Smooth muscle cell of the brain vasculature (primary cell): ENCODE data around the gene MAPRE2.

Experiments used
- DNase-seq: peaks from one replicate; pipeline ENCODE4 v3.0.0-alpha.2; 2012; ENCODE audit warnings: low read depth, low spot score

MAPRE2 gene

GRCh38 chr18:35121531-35121930, 80.3 kb downstream of the MAPRE2 start:
- DNase-seq: no peak

GRCh38 chr18:35122586-35123224, 81.5 kb downstream of the MAPRE2 start:
- DNase-seq: no peak

- DNase-seq: no peak
These were observed 82.6 kb downstream of the MAPRE2 start for GRCh38 chr18:35123811-35124210.

GRCh38 chr18:35127201-35127600, 86.0 kb downstream of the MAPRE2 start:
- no peak for DNase-seq

- DNase-seq: no peak
These were observed 87.5 kb downstream of the MAPRE2 start for GRCh38 chr18:35128675-35129074.

GRCh38 chr18:35130236-35130635, 89.0 kb downstream of the MAPRE2 start:
- no peak for DNase-seq

- DNase-seq: no peak
These were observed 90.3 kb downstream of the MAPRE2 start for GRCh38 chr18:35131387-35132020.

- no peak for DNase-seq
These were observed 91.0 kb downstream of the MAPRE2 start for GRCh38 chr18:35132021-35132902.

GRCh38 chr18:35134190-35134730, 93.0 kb downstream of the MAPRE2 start:
- DNase-seq: no peak

GRCh38 chr18:35134791-35135531, 93.7 kb downstream of the MAPRE2 start:
- no peak for DNase-seq

GRCh38 chr18:35136248-35136647, 95.0 kb downstream of the MAPRE2 start:
- DNase-seq: no peak

- DNase-seq: no peak
These were observed 95.7 kb downstream of the MAPRE2 start for GRCh38 chr18:35136885-35137284.

GRCh38 chr18:35137632-35138031, 96.4 kb downstream of the MAPRE2 start:
- no peak for DNase-seq

- no peak for DNase-seq
These were observed 97.6 kb downstream of the MAPRE2 start for GRCh38 chr18:35138773-35139172.

- no peak for DNase-seq
These were observed 98.3 kb downstream of the MAPRE2 start for GRCh38 chr18:35139517-35139916.

GRCh38 chr18:35141077-35141476, 99.9 kb downstream of the MAPRE2 start:
- no peak for DNase-seq

- DNase-seq: no peak
These were observed 100.5 kb downstream of the MAPRE2 start for GRCh38 chr18:35141567-35142274.

GRCh38 chr18:35142275-35142615, 101.0 kb downstream of the MAPRE2 start:
- DNase-seq: no peak

GRCh38 chr18:35143622-35144596, 102.7 kb downstream of the MAPRE2 start:
- peak; percentile 23 for DNase-seq

GRCh38 chr18:35144698-35145097, 103.5 kb downstream of the MAPRE2 start:
- no peak for DNase-seq
